IMR-90 (cell line): Measurements from ENCODE around the gene FNBP1. TPM values are rescaled to one million over a fixed set of nuclear protein-coding genes. Genes with fewer than 3 reads are reported as not detected.

Experiments
- ATAC-seq: fragments of 200-7000 bp; cut with Tn5 transposase; 2 replicates; pipeline ENCODE4 v1.9.1; 2020; ENCODE audit warnings: low read depth, mild to moderate bottlenecking, moderate library complexity
- BruUV-seq: library from RNA; stranded (reverse); fragments of 400-500 nt; replicated peaks from 2 replicates; lab custom pipeline; 2021; lab: Mats Ljungman, UMichigan
- CTCF ChIA-PET: fragments of 300-600 bp; formaldehyde crosslinking; extraction: SDS; loops from one replicate; lab custom pipeline; 2021; ENCODE audit warnings: antibody characterized with exemption; lab: Yijun Ruan, JAX
- POLR2A ChIA-PET: fragments of 300-600 bp; sonication (Branson Sonifier 250); formaldehyde crosslinking; loops from one replicate; lab custom pipeline; 2022; ENCODE audit warnings: antibody characterized with exemption; ENCODE audit not compliant: unreplicated experiment; lab: Charles Lee
- DNase-seq: peaks from one replicate; pipeline ENCODE4 v3.0.0; 2013
- H2AFZ ChIP-seq: replicated peaks from 2 replicates; pipeline ENCODE3; 2013; ENCODE audit warnings: low read length, mild to moderate bottlenecking; ENCODE audit not compliant: poor library complexity
- H2AK5ac ChIP-seq: 2 replicates; pipeline ENCODE4 v1.6.1; 2013; ENCODE audit warnings: low read depth, low read length, inconsistent platforms
- H2AK9ac ChIP-seq: replicated peaks from 2 replicates; pipeline ENCODE3; 2013; ENCODE audit warnings: mild to moderate bottlenecking, low read depth, low read length, moderate library complexity; ENCODE audit not compliant: poor library complexity
- H2BK120ac ChIP-seq: 2 replicates; pipeline ENCODE4 v1.6.1; 2013; ENCODE audit warnings: low read depth, low read length, inconsistent platforms
- H2BK15ac ChIP-seq: 3 replicates; pipeline ENCODE4 v1.6.1; 2013; ENCODE audit warnings: low read depth, low read length, inconsistent platforms
- H2BK20ac ChIP-seq: 2 replicates; pipeline ENCODE4 v1.6.1; 2013; ENCODE audit warnings: low read depth, mild to moderate bottlenecking, inconsistent platforms, low read length, moderate library complexity
- H2BK5ac ChIP-seq: 2 replicates; pipeline ENCODE4 v1.6.1; 2013; ENCODE audit warnings: mild to moderate bottlenecking, low read depth, low read length, inconsistent platforms; ENCODE audit not compliant: poor library complexity, severe bottlenecking
- H3K14ac ChIP-seq: replicated peaks from 2 replicates; pipeline ENCODE4 v1.6.1; 2013; ENCODE audit warnings: low read depth, low read length, inconsistent platforms
- H3K18ac ChIP-seq: 2 replicates; pipeline ENCODE4 v1.6.1; 2013; ENCODE audit warnings: low read depth, low read length, control low read depth
- H3K23ac ChIP-seq: 2 replicates; pipeline ENCODE4 v1.6.1; 2013; ENCODE audit warnings: low read depth, low read length, inconsistent platforms
- H3K27ac ChIP-seq: 2 replicates; pipeline ENCODE4 v1.5.1; 2013; ENCODE audit warnings: mild to moderate bottlenecking, control low read depth, low read length; ENCODE audit not compliant: insufficient read depth
- H3K27me3 ChIP-seq: 2 replicates; pipeline ENCODE4 v1.6.1; 2013; ENCODE audit warnings: low read length; ENCODE audit not compliant: control insufficient read depth, insufficient read depth
- H3K36me3 ChIP-seq: 2 replicates; pipeline ENCODE4 v1.6.1; 2013; ENCODE audit warnings: low read length, mixed read lengths; ENCODE audit not compliant: control insufficient read depth, insufficient read depth
- H3K4ac ChIP-seq: 2 replicates; pipeline ENCODE4 v1.6.1; 2013; ENCODE audit warnings: low read depth, low read length, inconsistent platforms
- H3K4me1 ChIP-seq: 2 replicates; pipeline ENCODE4 v1.6.1; 2013; ENCODE audit warnings: low read length, mixed read lengths; ENCODE audit not compliant: control insufficient read depth, insufficient read depth
- H3K4me2 ChIP-seq: 2 replicates; pipeline ENCODE4 v1.6.1; 2013; ENCODE audit warnings: low read depth, mild to moderate bottlenecking, control low read depth, low read length, moderate library complexity
- H3K4me3 ChIP-seq: 2 replicates; pipeline ENCODE4 v1.5.1; 2013; ENCODE audit warnings: low read depth, mild to moderate bottlenecking, control low read depth, low read length, moderate library complexity; ENCODE audit not compliant: insufficient read depth
- H3K56ac ChIP-seq: 2 replicates; pipeline ENCODE4 v1.6.1; 2013; ENCODE audit warnings: low read length, inconsistent platforms; ENCODE audit not compliant: insufficient read depth; ENCODE audit errors: extremely low read depth
- H3K79me1 ChIP-seq, 2 experiments: 2 replicates each; pipeline ENCODE4 v1.6.1; 2013; ENCODE audit warnings: low read length in 2 of 2, inconsistent platforms in 1 of 2, low read depth in 1 of 2
- H3K9ac ChIP-seq: 2 replicates; pipeline ENCODE4 v1.6.1; 2013; ENCODE audit warnings: low read depth, low read length, control low read depth
- H3K9me1 ChIP-seq: 2 replicates; pipeline ENCODE4 v1.6.1; 2013; ENCODE audit warnings: low read length, inconsistent platforms; ENCODE audit not compliant: insufficient read depth
- H3K9me3 ChIP-seq: 2 replicates; pipeline ENCODE4 v1.6.1; 2013; ENCODE audit warnings: low read length; ENCODE audit not compliant: control insufficient read depth, insufficient read depth
- H4K20me1 ChIP-seq: 2 replicates; pipeline ENCODE4 v1.6.1; 2013; ENCODE audit warnings: low read length, inconsistent platforms; ENCODE audit not compliant: insufficient read depth
- H4K5ac ChIP-seq: 2 replicates; pipeline ENCODE4 v1.6.1; 2013; ENCODE audit warnings: mild to moderate bottlenecking, low read depth, low read length, control low read depth
- H4K8ac ChIP-seq, 2 experiments: 2 replicates each; pipeline ENCODE4 v1.6.1; 2013; ENCODE audit warnings: low read depth in 2 of 2, low read length in 2 of 2, control low read depth in 1 of 2, inconsistent platforms in 1 of 2
- H4K91ac ChIP-seq: 2 replicates; pipeline ENCODE4 v1.6.1; 2013; ENCODE audit warnings: low read depth, low read length, inconsistent platforms; ENCODE audit not compliant: insufficient read depth
- CEBPB ChIP-seq: IDR thresholded peaks from 2 replicates; pipeline ENCODE4 v1.6.1; 2012; ENCODE audit warnings: low read depth, low read length, improper control_type of control experiment
- CHD1 ChIP-seq: IDR thresholded peaks from 2 replicates; pipeline ENCODE4 v1.6.1; 2012; ENCODE audit warnings: low read depth, low read length, improper control_type of control experiment
- CTCF ChIP-seq: conservative IDR thresholded peaks from 2 replicates; pipeline ENCODE4 v1.5.1; 2012; ENCODE audit warnings: mild to moderate bottlenecking, low read depth, low read length, improper control_type of control experiment
- FOS ChIP-seq: fragments of 150-350 bp; IDR thresholded peaks from 2 replicates; pipeline ENCODE4 v1.6.1; 2016; ENCODE audit warnings: low read depth, low read length
- MAFK ChIP-seq: IDR thresholded peaks from 2 replicates; pipeline ENCODE4 v1.6.1; 2012; ENCODE audit warnings: low read depth, low read length, improper control_type of control experiment
- MAZ ChIP-seq: IDR thresholded peaks from 2 replicates; pipeline ENCODE4 v1.6.1; 2012; ENCODE audit warnings: low read depth, mild to moderate bottlenecking, low read length, improper control_type of control experiment, moderate library complexity, borderline replicate concordance
- MXI1 ChIP-seq: IDR thresholded peaks from 2 replicates; pipeline ENCODE4 v1.6.1; 2012; ENCODE audit warnings: low read depth, mild to moderate bottlenecking, low read length, moderate library complexity, borderline replicate concordance
- POLR2A ChIP-seq: IDR thresholded peaks from 2 replicates; pipeline ENCODE4 v1.6.1; 2012; ENCODE audit warnings: mild to moderate bottlenecking, low read depth, low read length
- RAD21 ChIP-seq: IDR thresholded peaks from 2 replicates; pipeline ENCODE4 v1.6.1; 2012; ENCODE audit warnings: low read length, improper control_type of control experiment
- RFX5 ChIP-seq: IDR thresholded peaks from 2 replicates; pipeline ENCODE4 v1.8.0; 2012; ENCODE audit warnings: low read depth, mild to moderate bottlenecking, low read length, moderate library complexity
- SMC3 ChIP-seq: fragments of 150-350 bp; IDR thresholded peaks from 2 replicates; pipeline ENCODE4 v1.6.1; 2016; ENCODE audit warnings: low read depth, mild to moderate bottlenecking, antibody characterized with exemption, low read length, moderate library complexity
- WGBS, 2 experiments: methylation state at CpG; one replicate each; pipeline versions ENCODE4 v1.1.5 to v1.1.7; 2013; ENCODE audit warnings: missing lambda C conversion rate in 2 of 2; ENCODE audit not compliant: insufficient read length in 1 of 2; ENCODE audit errors: extremely low coverage in 2 of 2; 5-methylcytosine and 5-hydroxymethylcytosine counted together
- dilution Hi-C: fragments of 300-500 bp; cut with HindIII; formaldehyde crosslinking; loops from one replicate; pipeline ENCODE4 v1.14.3; 2018; ENCODE audit warnings: low sequenced_read_pairs; ENCODE audit not compliant: unreplicated experiment
- in situ Hi-C: fragments of 300-500 bp; cut with MboI; formaldehyde crosslinking; loops from 3 replicates; pipeline ENCODE4 v1.14.3; 2019; ENCODE audit warnings: low sequenced_read_pairs, inconsistent platforms, mixed read lengths
- intact Hi-C: fragments of 100-400 bp; cut with micrococcal nuclease; formaldehyde crosslinking; loops from 2 replicates; pipeline ENCODE4 v1.10.0; 2022
- polyA plus RNA-seq, 3 experiments: library from polyadenylated mRNA; depleted of rRNA; stranded (reverse); fragments of >200 nt; gene quantifications; 2 replicates each; pipeline ENCODE4 v1.2.3, GENCODE V29; 2012; ENCODE audit warnings: low replicate concordance in 1 of 3
- total RNA-seq: library from RNA; depleted of rRNA; stranded (reverse); fragments of >200 nt; gene quantifications from 2 replicates; pipeline ENCODE4 v1.2.3, GENCODE V29; 2012
- TF ChIP-seq, protein P1 (sequence below): fragments of 150-350 bp; IDR thresholded peaks from 2 replicates; pipeline ENCODE4 v1.6.1; 2016; ENCODE audit warnings: low read depth, mild to moderate bottlenecking, low read length, moderate library complexity, borderline replicate concordance

Gene FNBP1
- total and polyA plus RNA-seq, 2 of the 4 experiments (the other 2 are of a cell fraction), result 10.3 to 15.4 TPM

DNA sequence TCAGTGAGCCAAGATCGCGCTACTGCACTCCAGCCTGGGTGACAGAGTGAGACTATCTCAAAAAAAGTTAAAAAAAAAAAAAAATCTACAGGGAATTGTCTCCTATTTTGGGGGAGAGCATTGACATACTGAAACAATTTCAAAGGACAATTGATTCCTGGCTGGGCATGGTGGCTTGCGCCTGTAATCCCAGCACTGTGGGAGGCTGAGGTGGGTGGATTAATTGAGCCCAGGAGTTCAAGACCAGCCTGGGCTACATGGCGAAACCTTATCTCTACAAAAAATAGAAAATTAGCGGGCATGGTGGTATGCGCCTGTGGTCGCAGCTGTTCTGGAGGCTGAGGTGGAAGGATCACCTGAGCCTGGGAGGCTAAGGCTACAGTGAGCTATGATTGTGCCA is 41.3 kb upstream of the FNBP1 start:
- Histone ChIP-seq H3K9me1 (peaks cover 10% of the 10 kb centered on the region), H3K9ac (no peak overlapping the region), H4K5ac (no peak overlapping the region), H3K4me2 (no peak overlapping the region), H3K9me3 (no peaks in the 10 kb centered on the region), H2BK120ac (no peak overlapping the region), H2AK9ac (no peak overlapping the region), H3K79me1 (peaks cover 3 to 26% of the 10 kb centered on the region in 2 experiments; a peak in 3 of 4 replicates), H3K27me3 (no peaks in the 10 kb centered on the region), H2AK5ac (no peak overlapping the region), H4K20me1 (no peaks in the 10 kb centered on the region), H2AFZ (no peak overlapping the region), H3K23ac (no peak overlapping the region), H3K4me3 (no peak overlapping the region), H3K14ac (no peak overlapping the region), H3K56ac (no peak overlapping the region), H4K8ac (no peak overlapping the region), H2BK5ac (no peak overlapping the region), H3K36me3 (peaks cover 41% of the 10 kb centered on the region), H3K27ac (no peak overlapping the region), H3K4me1 (no peaks in the 10 kb centered on the region), H3K4ac (no peak overlapping the region), H2BK15ac (no peak overlapping the region), H2BK20ac (no peak overlapping the region), H4K91ac (no peak overlapping the region), H3K18ac (no peak overlapping the region)
- TF ChIP-seq RFX5, result no peak
- TF ChIP-seq CTCF, result no peak
- TF ChIP-seq CEBPB, result no peak
- no peak for TF ChIP-seq MXI1
- no peak for TF ChIP-seq MAZ
- TF ChIP-seq CHD1, result no peak
- TF ChIP-seq, protein P1, sequence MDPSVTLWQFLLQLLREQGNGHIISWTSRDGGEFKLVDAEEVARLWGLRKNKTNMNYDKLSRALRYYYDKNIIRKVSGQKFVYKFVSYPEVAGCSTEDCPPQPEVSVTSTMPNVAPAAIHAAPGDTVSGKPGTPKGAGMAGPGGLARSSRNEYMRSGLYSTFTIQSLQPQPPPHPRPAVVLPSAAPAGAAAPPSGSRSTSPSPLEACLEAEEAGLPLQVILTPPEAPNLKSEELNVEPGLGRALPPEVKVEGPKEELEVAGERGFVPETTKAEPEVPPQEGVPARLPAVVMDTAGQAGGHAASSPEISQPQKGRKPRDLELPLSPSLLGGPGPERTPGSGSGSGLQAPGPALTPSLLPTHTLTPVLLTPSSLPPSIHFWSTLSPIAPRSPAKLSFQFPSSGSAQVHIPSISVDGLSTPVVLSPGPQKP, result no peak
- TF ChIP-seq RAD21, result no peak
- no peak for TF ChIP-seq FOS
- no peak for TF ChIP-seq MAFK
- TF ChIP-seq SMC3, result no peak
- no peak for TF ChIP-seq POLR2A
- 100% methylated on average over 2 of the region's 7 CpGs; no CpG with 5 or more reads in 1 of the 2 experiments for WGBS, 2 experiments
- in situ Hi-C loops, result no loop called here
- ChIA-PET POLR2A (no interaction called here), CTCF (no interaction called here)
- DNase-seq, result no peak
- BruUV-seq, result no TSS peak
- ATAC-seq, result no peak
- dilution Hi-C loops, result no loop called here
- intact Hi-C loops, result no loop called here
